HepG2 (cell line): ENCODE data around the gene RPL22L1. TPM values are rescaled to one million over a fixed set of nuclear protein-coding genes. Genes with fewer than 3 reads are reported as not detected.

ENCODE experiments used
- ATAC-seq: fragments of 200-7000 bp; cut with Tn5 transposase; 3 replicates; pipeline ENCODE4 v1.9.1; 2020; ENCODE audit warnings: mild to moderate bottlenecking, moderate library complexity
- BruUV-seq: library from RNA; stranded (reverse); fragments of 400-500 nt; replicated peaks from 2 replicates; lab custom pipeline; 2021; lab: Mats Ljungman, UMichigan
- CTCF ChIA-PET: fragments of 300-600 bp; formaldehyde crosslinking; extraction: SDS; loops from one replicate; lab custom pipeline; 2021; ENCODE audit warnings: low total read pairs, inconsistent platforms, low intra/inter-chr PET ratio; lab: Yijun Ruan, JAX
- POLR2A ChIA-PET: fragments of 350-600 bp; sonication (Branson Sonifier 250); formaldehyde crosslinking; loops from one replicate; lab custom pipeline; 2020; ENCODE audit warnings: antibody characterized with exemption, inconsistent platforms; lab: Yijun Ruan, JAX
- DNase-seq: peaks from one replicate; pipeline ENCODE4 v3.0.0-alpha.2; 2015; ENCODE audit warnings: low spot score
- FAIRE-seq: peaks from 3 replicates; lab custom pipeline; 2011; peaks lifted over from hg19 to GRCh38; lab: Jason Lieb, UNC
- H2AFZ ChIP-seq: one replicate; pipeline ENCODE4 v1.6.1; 2011; ENCODE audit warnings: low read length, inconsistent platforms
- H3K27ac ChIP-seq: fragments of 300-600 bp; 3 replicates; pipeline ENCODE4 v1.8.0; 2011; ENCODE audit warnings: mixed run types, mild to moderate bottlenecking, mixed read lengths, low read length, inconsistent platforms; ENCODE audit not compliant: insufficient read depth; ENCODE audit errors: extremely low read length
- H3K27me3 ChIP-seq, 2 experiments: fragments of 200-600 bp in 1 of 2; 2 replicates in 1 of 2; 3 replicates in 1 of 2; pipeline versions ENCODE4 v1.6.0 to v1.8.0; 2011; ENCODE audit warnings: low read length in 2 of 2, mild to moderate bottlenecking in 2 of 2, moderate library complexity in 2 of 2, inconsistent platforms in 1 of 2; ENCODE audit not compliant: insufficient read depth in 2 of 2, control insufficient read depth in 1 of 2
- H3K36me3 ChIP-seq, 2 experiments: fragments of 200-600 bp in 1 of 2; replicated peaks in 1 of 2; 2 replicates in 1 of 2; 3 replicates in 1 of 2; pipeline versions ENCODE4 v1.5.1 to v1.8.0; 2011; ENCODE audit warnings: low read length in 2 of 2, inconsistent platforms in 1 of 2; ENCODE audit not compliant: insufficient read depth in 2 of 2, control insufficient read depth in 1 of 2
- H3K4me1 ChIP-seq: 2 replicates; pipeline ENCODE4 v1.5.1; 2012; ENCODE audit warnings: low read length, inconsistent platforms; ENCODE audit not compliant: insufficient read depth
- H3K4me2 ChIP-seq: 2 replicates; pipeline ENCODE4 v1.6.0; 2011; ENCODE audit warnings: low read depth, low read length, inconsistent platforms
- H3K4me3 ChIP-seq, 3 experiments: fragments of 200-600 bp in 1 of 3; sonication (generic), shearing (Covaris generic) in 1 of 3; replicated peaks in 1 of 3; 2 replicates each; pipeline ENCODE4 v1.5.1; 2011 to 2016; ENCODE audit warnings: low read length in 3 of 3, inconsistent platforms in 2 of 3, low read depth in 2 of 3, mild to moderate bottlenecking in 2 of 3, control low read depth in 1 of 3, mixed read lengths in 1 of 3; ENCODE audit not compliant: insufficient read depth in 1 of 3
- H3K79me2 ChIP-seq: one replicate; pipeline ENCODE4 v1.6.1; 2011; ENCODE audit warnings: low read length, inconsistent platforms; ENCODE audit not compliant: insufficient read depth
- H3K9ac ChIP-seq: 2 replicates; pipeline ENCODE4 v1.6.0; 2011; ENCODE audit warnings: mild to moderate bottlenecking, low read depth, low read length, inconsistent platforms; ENCODE audit not compliant: insufficient read depth
- H3K9me3 ChIP-seq: 2 replicates; pipeline ENCODE4 v1.5.1; 2012; ENCODE audit warnings: mild to moderate bottlenecking, low read length
- H4K20me1 ChIP-seq: 2 replicates; pipeline ENCODE4 v1.6.0; 2011; ENCODE audit warnings: inconsistent platforms, mild to moderate bottlenecking, low read length, moderate library complexity; ENCODE audit not compliant: insufficient read depth
- BRD4 ChIP-seq: sonication (generic); formaldehyde crosslinking; IDR thresholded peaks from 2 replicates; pipeline ENCODE4 v1.4.0; 2020; ENCODE audit warnings: missing genetic modification reagents
- CEBPB ChIP-seq: IDR thresholded peaks from 2 replicates; pipeline ENCODE4 v1.6.1; 2011; ENCODE audit warnings: low read depth, low read length, improper control_type of control experiment, borderline replicate concordance
- KLF16 ChIP-seq, 2 experiments: sonication (generic) in 1 of 2; formaldehyde crosslinking in 1 of 2; IDR thresholded peaks; 2 replicates each; pipeline versions ENCODE4 v1.6.1 to v1.8.0; 2016 to 2023; ENCODE audit warnings: missing genetic modification reagents in 2 of 2, missing compliant biosample characterization in 1 of 2
- TCF7L2 ChIP-seq: IDR thresholded peaks from 2 replicates; pipeline ENCODE4 v1.6.1; 2011; ENCODE audit warnings: mild to moderate bottlenecking, low read depth, low read length, moderate library complexity
- ZNF12 ChIP-seq: sonication (generic); formaldehyde crosslinking; IDR thresholded peaks from 2 replicates; pipeline ENCODE4 v1.5.0; 2020; ENCODE audit warnings: missing genetic modification reagents
- ZNF276 ChIP-seq: sonication (generic); formaldehyde crosslinking; IDR thresholded peaks from 2 replicates; pipeline ENCODE4 v1.4.0; 2020; ENCODE audit warnings: mild to moderate bottlenecking, low read depth, missing genetic modification reagents
- ZNF570 ChIP-seq: sonication (generic); formaldehyde crosslinking; IDR thresholded peaks from 2 replicates; pipeline ENCODE4 v1.4.0; 2020; ENCODE audit warnings: mild to moderate bottlenecking, missing genetic modification reagents, borderline replicate concordance
- WGBS: methylation state at CpG from one replicate; pipeline ENCODE4 v1.1.6; 2017; ENCODE audit warnings: low lambda C conversion rate; 5-methylcytosine and 5-hydroxymethylcytosine counted together
- in situ Hi-C: cut with HindIII; loops from 2 replicates; pipeline ENCODE4 v1.10.0; 2017; ENCODE audit warnings: low pct_unique_long_range_greater_than_20kb; ENCODE audit not compliant: extremely low pct_ligation_motif_present
- intact Hi-C: fragments of 100-400 bp; cut with micrococcal nuclease; formaldehyde crosslinking; loops from one replicate; pipeline ENCODE4 v1.10.0; 2022; ENCODE audit not compliant: unreplicated experiment
- polyA plus RNA-seq, 8 experiments: library from polyadenylated mRNA; depleted of rRNA in 3 of 8; stranded (reverse) in 7 of 8; unstranded in 1 of 8; fragments of >200 nt; fragmentation: Illumina TruSeq in 4 of 8; extraction: Trizol in 4 of 8; gene quantifications; 2 replicates each; pipeline versions ENCODE4 v1.2.1 to v1.2.3, GENCODE V29; 2011 to 2016; ENCODE audit warnings: low read depth in 4 of 8, missing spikeins in 1 of 8, mixed read lengths in 1 of 8; ENCODE audit not compliant: insufficient read depth in 1 of 8
- total RNA-seq, 5 experiments: library from RNA; depleted of rRNA; stranded (reverse); fragments of >200 nt; fragmentation: Illumina TruSeq; extraction: Trizol; gene quantifications; 2 replicates each; pipeline ENCODE4 v1.2.3, GENCODE V29; 2016; ENCODE audit warnings: low read depth in 1 of 5

RPL22L1 gene
- total and polyA plus RNA-seq, 2 of the 13 experiments (the other 11 are each of a cell fraction or from before 2014, with no cell fraction given) = 42.7 to 152 TPM

DNA sequence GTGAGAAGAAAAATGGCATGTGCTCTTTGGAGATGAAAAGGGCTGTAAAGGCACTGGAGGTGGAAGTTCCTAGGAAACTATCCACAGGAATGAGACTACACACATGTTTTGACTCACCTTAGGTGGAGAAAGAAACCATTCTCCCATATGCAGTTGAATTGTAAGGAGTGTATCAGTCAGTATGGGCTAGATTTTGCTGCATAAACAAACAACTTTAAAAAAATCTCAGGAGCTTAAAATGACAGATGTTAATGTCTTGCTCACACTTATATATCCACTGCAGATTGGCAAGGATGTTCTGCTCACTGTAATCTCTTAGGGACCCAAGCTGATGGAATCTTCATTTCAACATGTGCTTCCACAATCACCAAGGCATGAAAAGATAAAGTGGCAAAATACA, 25.6 kb downstream of the RPL22L1 start:
- Histone ChIP-seq H4K20me1 (no peaks in the 10 kb centered on the region), H3K4me2 (no peak overlapping the region), H3K9ac (no peak overlapping the region), H3K27ac (no peak overlapping the region), H3K36me3 (no peaks in the 10 kb centered on the region), H2AFZ (no peak overlapping the region), H3K4me1 (no peaks in the 10 kb centered on the region), H3K4me3 (no peak overlapping the region), H3K9me3 (no peaks in the 10 kb centered on the region), H3K79me2 (no peaks in the 10 kb centered on the region), H3K27me3 (no peaks in the 10 kb centered on the region)
- TF ChIP-seq ZNF12 (CRISPR knock-in tag) (peak; percentile 84), TCF7L2 (no peak)
- FAIRE-seq = no peak
- ChIA-PET POLR2A (no interaction called here), CTCF (no interaction called here)
- no TSS peak for BruUV-seq
- intact Hi-C loops (no loop called here), in situ Hi-C loops (no loop called here)
- ATAC-seq = no peak
- DNase-seq = no peak

DNA sequence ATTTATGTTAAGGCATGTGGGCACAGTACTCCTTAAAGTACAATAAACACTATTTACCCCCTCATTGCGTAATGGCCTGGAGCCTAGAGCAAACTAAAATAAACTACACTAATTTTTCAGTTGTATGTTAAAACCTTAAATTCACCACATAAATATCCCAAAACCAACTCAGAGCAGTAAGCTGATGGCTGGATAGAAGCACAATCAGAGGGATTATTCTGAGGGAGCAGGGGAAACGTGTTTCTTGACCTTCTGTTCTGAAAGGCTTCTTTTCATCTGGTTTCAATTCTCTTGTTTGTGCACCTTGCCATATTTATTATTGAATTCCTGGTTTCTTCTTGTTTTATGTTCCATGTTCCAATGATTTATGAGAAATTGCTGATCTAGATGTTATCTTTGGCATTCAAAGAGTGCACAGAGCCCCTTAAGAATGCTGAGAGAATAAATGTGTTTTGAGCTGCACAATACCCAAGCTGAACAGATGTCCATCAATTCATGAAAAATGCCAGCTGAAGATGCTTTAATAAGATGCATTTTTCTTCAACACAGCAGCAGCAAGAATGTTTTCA, 29.6 kb downstream of the RPL22L1 start:
- in situ Hi-C loops (no loop called here), intact Hi-C loops (no loop called here)
- H3K9me3 ChIP-seq = no peaks in the 10 kb centered on the region
- no peak overlapping the region for H3K4me3 ChIP-seq
- ChIA-PET CTCF (no interaction called here), POLR2A (no interaction called here)
- DNase-seq = no peak
- no peaks in the 10 kb centered on the region for H3K4me1 ChIP-seq
- no peak overlapping the region for H3K4me2 ChIP-seq
- 9% methylated on average over 2 of the region's 2 CpGs for WGBS
- no peak overlapping the region for H3K9ac ChIP-seq
- FAIRE-seq = no peak
- no peaks in the 10 kb centered on the region for H4K20me1 ChIP-seq
- TF ChIP-seq ZNF276 (CRISPR knock-in tag) (no peak), CEBPB (peak; percentile 53), KLF16 (CRISPR knock-in tag; IDR thresholded peaks at IDR 0.05) (no peak), ZNF570 (no peak), BRD4 (CRISPR knock-in tag) (no peak)
- H2AFZ ChIP-seq = no peak overlapping the region
- H3K79me2 ChIP-seq = no peaks in the 10 kb centered on the region
- H3K27ac ChIP-seq = no peak overlapping the region
- BruUV-seq = no TSS peak
- no peaks in the 10 kb centered on the region for H3K36me3 ChIP-seq
- no peak for ATAC-seq
- H3K27me3 ChIP-seq = no peaks in the 10 kb centered on the region; a peak in 2 of 5 replicates
